GM04504 (cell line): Measurements from ENCODE around the gene WWOX.

Experiments
- DNase-seq: peaks from one replicate; pipeline ENCODE4 v3.0.0-alpha.2; 2012; ENCODE audit warnings: low read depth

The WWOX gene

GRCh38 chr16:79181419-79181818 is 1082.0 kb downstream of the WWOX start:
- DNase-seq = no peak

GRCh38 chr16:79182616-79183015 is 1083.2 kb downstream of the WWOX start:
- no peak for DNase-seq

- no peak for DNase-seq
Measured at GRCh38 chr16:79183571-79183970, 1084.1 kb downstream of the WWOX start.

GRCh38 chr16:79184464-79185030 is 1085.1 kb downstream of the WWOX start:
- no peak for DNase-seq

GRCh38 chr16:79185711-79186110 is 1086.3 kb downstream of the WWOX start:
- no peak for DNase-seq

- DNase-seq = no peak
Measured at GRCh38 chr16:79186196-79186595, 1086.7 kb downstream of the WWOX start.

GRCh38 chr16:79188115-79188738 is 1088.8 kb downstream of the WWOX start:
- no peak for DNase-seq

- no peak for DNase-seq
Measured at GRCh38 chr16:79188739-79189122, 1089.3 kb downstream of the WWOX start.

GRCh38 chr16:79190542-79190941 is 1091.1 kb downstream of the WWOX start:
- no peak for DNase-seq

GRCh38 chr16:79191933-79192332 is 1092.5 kb downstream of the WWOX start:
- no peak for DNase-seq

GRCh38 chr16:79192904-79193303 is 1093.5 kb downstream of the WWOX start:
- DNase-seq = no peak

- no peak for DNase-seq
Measured at GRCh38 chr16:79194291-79194690, 1094.8 kb downstream of the WWOX start.

- DNase-seq = no peak
Measured at GRCh38 chr16:79195938-79196337, 1096.5 kb downstream of the WWOX start.

GRCh38 chr16:79201436-79201835 is 1102.0 kb downstream of the WWOX start:
- no peak for DNase-seq

- DNase-seq = no peak
Measured at GRCh38 chr16:79202977-79203376, 1103.5 kb downstream of the WWOX start.

- no peak for DNase-seq
Measured at GRCh38 chr16:79204486-79204885, 1105.0 kb downstream of the WWOX start.

- no peak for DNase-seq
Measured at GRCh38 chr16:79206889-79207288, 1107.4 kb downstream of the WWOX start.

GRCh38 chr16:79209308-79209707 is 1109.9 kb downstream of the WWOX start:
- DNase-seq = no peak

- no peak for DNase-seq
Measured at GRCh38 chr16:79210607-79211006, 1111.2 kb downstream of the WWOX start.

GRCh38 chr16:79211586-79211985 is 1112.1 kb downstream of the WWOX start:
- DNase-seq = no peak

- DNase-seq = no peak
Measured at GRCh38 chr16:79212114-79212791, 1112.8 kb downstream of the WWOX start.

- DNase-seq = no peak
Measured at GRCh38 chr16:79213214-79213613, 1113.8 kb downstream of the WWOX start.

- DNase-seq = no peak
Measured at GRCh38 chr16:79215289-79215688, 1115.8 kb downstream of the WWOX start.
